ENCODE results near the gene PRMT7.

The PRMT7 gene

GRCh38 chr16:68379472-68380347 is 68.9 kb downstream of the PRMT7 start:
- no peak for DNase-seq

GRCh38 chr16:68380348-68380670 is 69.5 kb downstream of the PRMT7 start:
- no peak for DNase-seq

- DNase-seq, result no peak
Measured at GRCh38 chr16:68380676-68381362, 70.0 kb downstream of the PRMT7 start.

- no peak for DNase-seq
Measured at GRCh38 chr16:68381363-68381724, 70.5 kb downstream of the PRMT7 start.

- DNase-seq, result no peak
Measured at GRCh38 chr16:68382296-68382718, 71.5 kb downstream of the PRMT7 start.

GRCh38 chr16:68383858-68384257 is 73.0 kb downstream of the PRMT7 start:
- no peak for DNase-seq

GRCh38 chr16:68384288-68385161 is 73.7 kb downstream of the PRMT7 start:
- no peak for DNase-seq

GRCh38 chr16:68385371-68385770 is 74.6 kb downstream of the PRMT7 start:
- no peak for DNase-seq

GRCh38 chr16:68386628-68387027 is 75.8 kb downstream of the PRMT7 start:
- no peak for DNase-seq

GRCh38 chr16:68387301-68387700 is 76.5 kb downstream of the PRMT7 start:
- no peak for DNase-seq

- DNase-seq, result no peak
Measured at GRCh38 chr16:68388124-68388523, 77.3 kb downstream of the PRMT7 start.

GRCh38 chr16:68389006-68389405 is 78.2 kb downstream of the PRMT7 start:
- no peak for DNase-seq

- no peak for DNase-seq
Measured at GRCh38 chr16:68389750-68390371, 79.0 kb downstream of the PRMT7 start.

- DNase-seq, result no peak
Measured at GRCh38 chr16:68393333-68393732, 82.5 kb downstream of the PRMT7 start.

GRCh38 chr16:68395167-68395786 is 84.5 kb downstream of the PRMT7 start:
- DNase-seq, result no peak

- no peak for DNase-seq
Measured at GRCh38 chr16:68395815-68396214, 85.0 kb downstream of the PRMT7 start.

GRCh38 chr16:68396481-68396880 is 85.7 kb downstream of the PRMT7 start:
- peak; percentile 74 for DNase-seq

- no peak for DNase-seq
Measured at GRCh38 chr16:68397710-68398201, 86.9 kb downstream of the PRMT7 start.

GRCh38 chr16:68399456-68399855 is 88.6 kb downstream of the PRMT7 start:
- no peak for DNase-seq

GRCh38 chr16:68400083-68400923 is 89.5 kb downstream of the PRMT7 start:
- no peak for DNase-seq

- DNase-seq, result no peak
Measured at GRCh38 chr16:68400924-68401460, 90.2 kb downstream of the PRMT7 start.
